Activated CD4-positive, alpha-beta T cell treated with anti-CD3 and anti-CD28 coated beads, Interleukin-10, Interleukin-2, amounts not matched to agents 100 ng/mL and 50 ng/mL, durations not matched to agents 16 hours and 8 hours (primary cell): ENCODE measurements around the gene THSD7A.

Experiments used
- DNase-seq: peaks from one replicate; pipeline ENCODE4 v3.0.0-alpha.2; 2020

THSD7A gene

DNA sequence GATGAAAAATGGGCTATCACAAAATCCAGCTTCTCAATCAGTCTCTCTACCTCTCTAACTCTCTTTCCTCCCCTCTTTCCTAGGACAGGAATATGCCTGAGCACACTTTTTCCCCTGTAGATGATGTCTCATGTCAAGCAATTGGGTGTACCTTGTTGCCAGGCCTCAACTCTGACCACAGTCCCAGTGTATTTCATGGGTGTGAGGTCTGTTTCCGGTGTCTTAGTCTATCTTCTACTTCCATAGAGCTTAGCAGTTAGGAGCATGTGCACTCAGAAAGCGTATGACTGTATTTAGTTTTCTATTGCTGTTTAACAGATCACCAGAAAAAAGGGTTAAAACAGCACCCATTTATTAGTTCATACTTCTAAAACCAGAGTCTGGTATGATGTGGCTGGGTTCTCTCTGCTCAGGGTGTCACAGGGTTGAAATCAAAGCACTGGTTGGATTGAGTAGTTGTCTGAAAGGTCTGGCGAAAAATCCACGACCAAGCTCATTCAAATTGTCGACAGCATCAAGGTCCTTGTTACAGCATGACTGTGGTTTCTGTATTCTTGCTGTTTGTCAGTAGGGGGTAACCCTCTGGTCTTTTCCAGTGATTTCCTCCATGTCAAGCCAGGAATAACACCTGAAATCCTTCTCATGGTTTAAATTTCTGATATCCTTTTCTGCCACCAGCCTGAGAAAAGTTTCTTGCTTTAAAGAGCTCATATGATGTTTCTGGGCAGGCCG, 130.0 kb downstream of the THSD7A start:
- DNase-seq: no peak

DNA sequence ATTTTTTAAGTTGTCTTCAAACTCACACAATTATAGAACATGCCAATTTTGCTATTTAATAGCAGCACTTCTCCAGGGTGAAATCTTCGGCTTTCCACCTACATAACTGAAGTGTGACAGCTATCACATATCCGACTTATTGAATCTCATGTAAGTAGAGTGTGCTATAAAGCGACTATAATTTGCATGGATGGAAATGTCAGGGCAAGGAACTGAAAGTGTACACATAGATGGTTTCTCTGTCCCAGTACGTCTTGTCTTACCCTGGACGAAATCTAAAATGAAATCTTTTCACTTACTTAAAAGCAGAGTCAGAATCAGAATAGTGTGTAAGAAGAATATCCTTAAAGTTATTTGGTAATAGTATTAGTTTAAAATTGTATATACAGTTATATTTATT, 132.3 kb downstream of the THSD7A start:
- no peak for DNase-seq

DNA sequence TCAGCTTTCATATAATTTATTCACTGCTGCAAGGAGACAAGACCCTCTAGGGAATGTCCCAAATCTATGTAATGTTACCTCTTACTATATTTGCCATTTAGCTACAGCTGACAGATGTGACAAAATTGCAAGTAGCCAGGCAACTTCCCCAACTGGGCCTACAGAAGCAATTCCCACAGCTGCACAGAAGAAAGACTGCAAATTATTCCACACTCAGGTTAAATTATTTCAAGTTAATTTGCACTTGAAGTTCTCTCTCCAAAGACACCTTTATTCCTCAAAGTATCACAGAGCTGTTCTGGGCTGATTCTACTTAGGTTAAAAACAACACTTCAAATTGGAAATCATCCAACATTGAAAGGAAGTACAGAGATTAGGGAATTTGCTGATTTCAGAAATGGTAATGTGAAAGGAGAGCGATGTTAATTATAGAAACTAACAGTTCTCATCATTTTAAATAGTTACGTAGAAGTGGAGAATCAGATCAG, 133.6 kb downstream of the THSD7A start:
- DNase-seq: no peak

DNA sequence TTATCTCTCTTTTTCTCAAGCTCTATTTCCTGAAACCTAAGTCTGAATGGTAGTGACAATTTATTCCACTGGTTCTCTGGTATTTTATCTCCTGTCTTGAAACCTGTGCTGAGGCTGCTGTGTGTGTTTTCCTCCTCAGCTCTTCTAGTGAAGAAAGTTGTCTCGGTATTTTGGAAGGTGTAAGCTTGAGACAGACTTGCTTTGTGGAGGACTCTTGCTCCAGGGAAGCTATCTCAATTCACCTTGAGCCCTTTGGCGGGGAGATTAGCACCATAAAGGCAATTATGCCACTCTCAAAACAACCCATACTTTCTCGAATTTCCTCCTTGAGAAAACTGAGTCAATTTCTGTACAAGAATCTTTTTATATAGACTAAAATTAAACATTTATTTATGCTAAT, 141.6 kb downstream of the THSD7A start:
- DNase-seq: no peak

DNA sequence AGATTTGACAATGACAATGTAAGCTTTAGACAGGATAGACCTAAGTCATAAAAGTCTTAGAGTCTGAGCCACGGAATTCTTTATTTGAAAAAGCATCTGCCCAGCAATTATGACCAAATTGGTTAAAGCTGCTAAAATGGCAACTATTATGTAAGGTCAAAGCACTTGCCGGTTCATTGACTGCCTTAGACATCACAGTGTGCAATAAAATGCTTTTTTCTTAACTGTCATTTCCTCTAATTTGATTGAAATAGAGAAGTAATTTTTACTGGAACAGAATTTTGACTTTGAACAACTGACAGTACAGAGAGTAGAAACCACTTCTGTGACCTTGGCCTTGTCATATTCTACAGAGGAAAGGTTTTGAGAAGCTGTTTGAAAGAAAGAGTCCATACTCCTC, 142.9 kb downstream of the THSD7A start:
- DNase-seq: no peak

DNA sequence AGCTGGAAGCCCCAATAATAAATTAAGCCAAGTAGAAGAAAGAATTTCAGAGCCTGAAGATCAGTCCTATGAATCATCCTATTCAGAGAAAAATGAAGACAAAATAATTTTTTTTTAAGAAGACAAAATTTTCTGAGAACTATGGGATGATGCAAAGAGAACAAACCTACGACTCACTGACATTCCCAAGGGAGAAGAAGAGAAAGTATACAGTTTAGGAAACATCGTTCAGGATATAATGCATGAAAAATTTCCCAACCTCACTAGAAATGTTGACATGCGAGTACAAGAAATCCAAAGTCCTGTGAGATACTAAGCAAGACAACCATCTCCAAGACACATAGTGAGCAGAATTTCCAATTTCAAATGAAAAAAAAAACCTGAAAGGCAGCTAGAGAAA, 150.5 kb downstream of the THSD7A start:
- no peak for DNase-seq

DNA sequence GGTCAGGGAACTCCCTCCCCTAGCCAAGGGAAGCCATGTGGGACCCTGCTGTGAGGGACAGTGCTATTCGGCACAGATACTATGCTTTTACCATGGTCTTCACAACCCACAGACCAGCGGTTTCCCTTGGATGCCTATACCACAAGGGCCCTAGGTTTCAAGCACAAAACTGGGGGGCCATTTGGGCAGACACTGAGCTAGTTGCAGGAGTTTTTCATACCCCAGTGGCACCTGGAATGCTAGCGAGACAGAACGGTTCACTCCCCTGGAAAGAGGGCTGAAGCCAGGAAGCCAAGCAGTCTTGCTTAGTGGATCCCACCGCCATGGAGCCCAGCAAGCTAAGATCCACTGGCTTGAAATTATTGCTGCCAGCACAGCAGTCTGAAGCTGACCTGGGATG, 156.8 kb downstream of the THSD7A start:
- DNase-seq: no peak

DNA sequence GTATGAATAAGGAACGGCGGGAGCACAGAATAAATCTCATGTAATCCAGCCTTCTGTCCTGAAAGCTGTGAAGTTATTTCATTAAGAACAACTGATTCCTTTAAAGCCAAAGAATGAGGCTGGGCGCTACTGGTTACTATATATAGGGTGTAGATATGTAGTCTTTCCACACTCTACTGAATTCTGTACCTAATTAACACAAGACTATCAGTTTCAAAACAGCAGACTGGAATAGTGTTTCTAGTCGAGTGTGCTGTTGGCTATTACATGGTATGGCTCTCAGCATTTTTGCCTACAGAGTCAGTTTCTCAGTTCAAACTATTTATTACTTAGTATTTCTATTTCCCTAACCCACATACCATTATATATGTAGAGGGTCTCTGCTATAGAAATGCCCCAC, 163.3 kb downstream of the THSD7A start:
- DNase-seq: no peak

DNA sequence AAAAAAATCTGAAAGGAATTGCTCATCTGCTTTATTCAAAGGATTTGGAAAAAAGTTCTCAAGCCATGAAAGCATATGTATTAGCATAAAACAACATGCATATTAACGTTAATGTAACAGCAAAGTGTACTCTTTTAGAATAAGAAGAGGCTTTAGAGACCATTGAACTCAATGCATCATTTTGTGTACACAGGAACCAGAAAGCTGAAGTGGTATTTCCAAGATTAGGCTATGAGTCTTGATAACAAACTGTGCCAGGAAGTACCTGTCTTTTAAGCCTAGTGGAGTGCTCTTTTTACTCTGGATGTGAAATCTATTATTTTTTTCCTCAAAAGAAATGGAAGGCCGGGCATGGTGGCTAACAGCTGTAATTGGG, 164.2 kb downstream of the THSD7A start:
- DNase-seq: no peak

DNA sequence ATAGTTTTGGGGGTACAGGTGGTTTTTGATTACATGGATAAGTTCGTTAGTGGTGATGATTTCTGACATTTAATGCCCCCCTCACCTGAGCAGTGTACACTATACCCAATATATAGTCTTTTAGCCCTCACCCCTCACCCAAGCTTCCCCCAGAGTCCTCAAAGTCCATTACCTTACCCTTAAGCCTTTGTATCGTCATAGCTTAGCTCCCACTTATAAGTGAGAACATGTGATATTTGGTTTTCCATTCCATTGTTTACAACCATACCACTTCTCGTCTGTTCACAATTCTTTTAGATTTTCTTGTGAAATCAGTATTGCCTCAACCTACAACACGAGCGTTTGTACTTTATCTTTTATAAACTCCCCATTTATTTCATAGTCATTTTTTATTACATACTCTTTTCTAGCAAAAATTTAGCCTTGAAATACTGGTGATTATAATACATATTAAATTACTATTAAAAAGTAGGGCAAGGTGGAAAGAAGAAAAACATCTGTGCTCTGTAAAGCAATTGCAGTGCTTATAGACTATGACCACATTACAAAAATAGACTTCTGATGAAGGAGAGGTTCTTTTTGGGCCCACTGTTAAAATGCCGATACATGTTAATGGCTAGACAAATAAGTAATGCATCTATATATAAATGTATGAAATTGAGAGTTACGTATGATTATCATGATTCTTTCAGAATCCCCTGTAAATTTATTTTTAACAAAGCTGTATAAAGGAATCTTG, 164.8 kb downstream of the THSD7A start:
- no peak for DNase-seq

DNA sequence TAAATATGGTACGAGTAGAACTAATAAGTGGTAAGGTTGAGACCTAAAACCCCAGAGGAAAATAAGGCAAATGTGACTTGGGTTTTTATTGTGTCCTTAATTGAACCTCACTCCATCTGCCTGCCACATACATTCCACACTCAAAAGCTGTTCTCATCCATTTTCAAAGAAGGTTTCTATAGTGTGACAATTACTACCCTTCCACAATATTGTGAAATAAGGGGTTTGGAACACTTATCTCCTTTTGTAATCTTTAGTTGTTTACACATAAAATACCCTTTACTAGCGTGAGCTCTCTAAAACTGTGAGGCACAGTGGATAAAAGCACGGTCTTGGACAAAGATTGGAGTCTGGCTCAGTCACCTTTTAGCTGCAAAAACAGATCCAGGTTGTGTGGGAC, 166.6 kb downstream of the THSD7A start:
- DNase-seq: no peak

DNA sequence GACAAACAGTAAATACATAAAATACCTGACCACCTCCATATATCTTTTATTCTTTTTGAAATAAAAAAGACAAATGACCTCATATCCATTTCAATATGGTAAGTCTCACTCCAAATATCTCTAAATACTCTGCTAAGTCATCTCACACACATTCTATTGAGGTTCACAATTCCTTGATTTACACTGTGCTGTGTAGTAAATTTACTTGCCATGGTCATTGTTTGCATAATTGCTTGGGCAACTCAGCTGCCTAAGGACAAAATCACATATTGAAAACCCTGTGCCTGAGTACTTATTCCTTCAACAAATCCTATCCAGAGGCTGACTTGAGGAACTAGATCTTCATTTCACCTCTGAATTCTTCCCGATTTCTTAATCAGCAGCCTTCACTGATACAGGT, 176.4 kb downstream of the THSD7A start:
- no peak for DNase-seq

DNA sequence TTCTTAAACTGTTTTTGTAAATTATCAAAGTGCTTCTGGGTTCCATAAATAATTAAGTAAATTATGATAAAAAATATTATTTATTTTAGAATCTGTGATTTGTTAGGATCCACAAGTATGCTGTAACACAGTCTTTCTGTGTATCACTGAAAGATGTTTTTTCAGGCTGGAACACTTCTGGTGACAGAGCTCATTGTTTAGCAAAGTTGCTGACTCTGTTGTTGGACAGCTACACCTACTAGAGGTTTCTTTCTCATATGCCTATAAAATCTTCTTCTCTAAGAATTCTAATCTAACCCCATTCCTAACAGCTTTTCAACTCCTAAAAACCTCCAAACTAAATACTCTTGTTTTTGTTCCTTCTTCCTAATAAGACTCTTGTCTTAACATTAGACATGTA, 176.8 kb downstream of the THSD7A start:
- DNase-seq: no peak

DNA sequence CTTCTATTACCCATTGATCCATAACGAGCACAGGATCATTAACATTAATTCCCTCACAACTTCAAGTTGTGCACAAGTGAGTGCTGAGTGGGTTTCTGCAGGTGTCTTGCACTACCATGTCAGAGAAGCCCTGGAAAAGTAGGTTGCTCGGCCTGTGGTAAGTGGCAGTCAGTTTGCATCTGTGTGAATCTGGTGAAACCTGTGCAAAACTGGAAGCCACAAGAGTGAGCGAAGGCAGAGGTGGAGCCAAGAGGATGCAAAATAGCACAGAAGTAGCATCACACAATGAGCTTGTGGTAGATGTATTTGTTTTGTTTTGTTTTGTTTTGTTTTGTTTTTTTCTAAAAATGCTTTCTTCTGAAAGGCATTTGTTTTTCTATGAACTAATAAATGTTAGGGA, 181.5 kb downstream of the THSD7A start:
- no peak for DNase-seq

DNA sequence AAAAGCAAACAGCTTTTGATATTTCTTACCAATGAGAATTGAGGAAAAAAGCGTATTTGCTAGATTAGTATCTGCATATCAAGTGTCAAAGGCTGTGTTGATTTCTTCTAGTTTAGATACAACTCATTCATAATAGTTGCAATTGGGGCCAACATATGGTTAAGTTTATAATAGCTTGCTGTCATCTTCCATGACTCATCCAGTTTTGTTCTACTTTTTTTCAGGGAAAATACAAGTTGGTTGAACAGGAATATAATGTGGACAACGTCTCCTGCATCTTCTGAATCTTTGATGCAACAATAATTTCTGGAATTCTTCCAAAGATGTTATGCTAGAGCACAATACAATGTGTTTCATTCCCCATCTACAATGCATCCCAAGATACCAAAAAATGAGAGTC, 182.0 kb downstream of the THSD7A start:
- no peak for DNase-seq

DNA sequence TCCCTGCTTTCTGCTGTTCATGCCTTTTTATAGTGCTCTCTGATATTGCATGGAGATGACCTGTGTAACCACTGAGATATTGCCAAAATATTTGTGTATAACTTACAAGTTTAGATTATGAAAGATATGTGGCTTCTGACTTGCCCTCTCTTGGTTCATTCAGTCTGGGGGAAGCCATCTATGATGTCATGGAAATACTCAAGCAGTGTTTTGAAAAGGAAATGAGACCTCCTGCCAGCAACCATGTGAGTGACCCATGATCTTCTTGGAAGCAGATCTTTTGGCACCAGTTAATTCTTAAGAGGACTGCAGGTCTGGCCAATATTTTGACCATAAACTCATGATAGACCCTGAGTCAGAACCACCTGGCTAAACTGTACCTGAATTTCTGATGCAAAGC, 183.0 kb downstream of the THSD7A start:
- DNase-seq: no peak

DNA sequence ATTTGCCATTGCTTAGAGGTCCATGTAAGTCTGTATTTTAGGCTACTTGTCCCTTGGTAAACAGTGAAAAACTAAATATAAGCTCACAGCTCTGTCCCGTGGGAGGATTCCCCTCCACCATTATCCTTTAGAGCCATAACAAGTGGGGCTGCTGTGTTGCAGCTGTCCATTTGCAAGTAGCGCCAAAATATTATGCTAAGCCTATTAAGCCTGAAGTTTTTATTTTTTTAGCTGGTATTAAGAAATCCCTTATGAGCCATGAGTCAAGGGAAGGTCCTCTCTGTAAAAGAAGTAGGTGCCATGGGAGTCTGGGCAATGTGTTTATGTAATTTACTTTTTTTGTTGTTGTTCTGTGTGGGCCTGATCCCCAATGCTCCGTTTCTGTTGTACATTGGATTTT, 183.9 kb downstream of the THSD7A start:
- DNase-seq: no peak

DNA sequence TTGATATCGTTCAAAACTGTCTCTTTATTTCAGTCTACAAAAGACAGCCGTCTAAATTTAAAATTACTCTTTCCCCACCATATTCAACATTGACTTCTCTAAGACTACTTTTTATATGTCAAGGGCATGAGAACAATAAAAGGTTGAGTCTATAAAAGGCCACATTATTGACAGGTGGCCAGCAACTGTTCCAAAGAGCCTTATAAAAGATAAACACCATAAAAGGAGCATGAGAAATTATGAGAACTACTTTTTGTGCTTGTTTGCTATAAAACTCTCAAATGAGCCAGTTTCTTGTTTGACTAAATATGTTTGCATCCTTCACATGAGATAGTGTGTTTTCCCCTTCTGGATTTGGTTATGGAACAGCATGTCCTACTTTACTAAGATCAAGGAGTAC, 189.2 kb downstream of the THSD7A start:
- DNase-seq: no peak

DNA sequence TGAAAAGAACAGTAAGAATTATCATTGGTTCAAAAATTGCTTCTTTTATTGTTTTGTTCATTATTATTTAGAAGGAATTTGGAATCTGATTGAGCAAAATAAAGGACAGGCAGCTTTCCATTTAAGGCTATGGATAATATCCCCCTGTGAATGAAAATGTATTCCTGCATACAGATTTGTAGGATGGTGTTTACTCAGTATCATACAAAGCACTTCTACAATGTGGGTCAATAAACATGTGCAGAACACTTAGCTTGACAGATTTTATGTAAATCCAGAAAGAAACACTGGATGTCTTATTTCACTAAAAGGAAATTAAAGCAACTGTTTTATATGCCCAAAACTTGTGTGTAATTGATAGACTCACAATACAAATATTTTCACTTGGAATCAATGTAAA, 189.7 kb downstream of the THSD7A start:
- no peak for DNase-seq

DNA sequence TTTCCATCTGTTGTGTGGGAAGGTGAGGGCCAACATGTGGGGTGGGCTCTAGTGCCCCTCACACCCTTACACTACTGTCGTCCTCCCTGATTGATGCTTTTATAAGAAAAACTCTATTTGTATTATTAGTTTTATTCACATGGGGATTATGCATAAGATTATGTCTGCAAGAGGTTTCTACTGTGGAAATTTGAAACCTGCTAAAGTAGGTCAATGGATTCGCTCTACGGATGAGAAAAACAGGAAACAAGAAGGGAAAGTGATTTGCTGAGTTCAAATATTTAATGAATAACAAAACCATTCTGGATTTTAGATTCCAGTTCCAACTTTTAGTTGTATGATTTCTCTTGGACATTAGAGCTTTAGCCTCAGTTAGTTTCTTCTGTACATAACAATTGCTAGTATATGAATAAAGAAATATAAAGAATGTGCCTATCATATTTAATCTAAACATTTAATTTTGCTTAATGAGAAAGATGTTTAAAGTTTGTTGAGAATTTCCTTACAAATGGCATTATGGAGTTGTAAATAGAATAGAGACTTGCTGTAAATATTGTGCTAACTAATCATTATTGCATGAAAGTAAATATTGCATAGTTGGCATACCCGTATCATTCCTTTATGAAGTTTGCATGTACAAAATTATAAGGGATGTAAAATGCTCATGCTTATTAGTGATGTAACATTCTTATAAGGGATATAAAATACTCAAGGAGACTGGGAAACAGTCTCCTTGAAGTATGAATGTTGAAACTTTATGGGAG, 193.8 kb downstream of the THSD7A start:
- no peak for DNase-seq

DNA sequence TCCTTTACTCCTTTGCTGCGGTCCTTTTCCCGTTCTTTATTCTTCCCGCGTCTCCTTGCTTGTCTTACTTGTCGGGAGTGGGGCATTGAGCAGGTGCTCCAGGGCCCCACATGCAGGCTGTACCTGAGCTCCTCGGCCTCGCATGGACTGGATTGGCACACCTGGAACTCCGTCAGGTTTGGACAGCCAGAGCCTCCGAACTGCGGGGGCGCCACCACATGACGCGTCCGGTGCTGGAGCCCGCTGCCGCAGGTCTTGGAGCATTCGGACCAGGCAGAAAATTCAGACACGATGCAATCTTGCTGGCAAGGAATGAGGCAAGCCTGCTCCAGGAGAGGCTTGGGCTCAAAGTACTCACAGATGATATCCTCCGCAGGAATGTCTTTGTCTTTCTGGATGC, 195.7 kb downstream of the THSD7A start:
- no peak for DNase-seq

DNA sequence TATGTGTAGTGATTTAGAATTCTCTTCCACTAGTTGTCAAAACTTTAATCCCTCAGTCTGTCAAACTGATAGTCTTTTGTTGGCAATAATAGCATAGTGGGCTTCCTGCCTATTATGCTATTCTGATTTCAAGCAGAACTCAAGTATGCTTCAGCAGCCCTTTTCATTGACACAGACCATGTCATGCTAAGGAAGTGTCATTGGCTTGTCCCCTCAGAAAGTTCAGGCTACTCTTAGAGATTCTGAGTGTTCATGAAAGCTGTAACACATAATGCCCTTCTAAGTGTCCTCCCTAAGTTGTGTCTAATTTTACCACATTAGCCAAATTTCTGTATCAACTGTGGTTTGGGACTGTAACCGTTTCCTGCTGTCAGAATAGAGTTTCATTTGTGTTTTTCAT, 198.7 kb downstream of the THSD7A start:
- no peak for DNase-seq

DNA sequence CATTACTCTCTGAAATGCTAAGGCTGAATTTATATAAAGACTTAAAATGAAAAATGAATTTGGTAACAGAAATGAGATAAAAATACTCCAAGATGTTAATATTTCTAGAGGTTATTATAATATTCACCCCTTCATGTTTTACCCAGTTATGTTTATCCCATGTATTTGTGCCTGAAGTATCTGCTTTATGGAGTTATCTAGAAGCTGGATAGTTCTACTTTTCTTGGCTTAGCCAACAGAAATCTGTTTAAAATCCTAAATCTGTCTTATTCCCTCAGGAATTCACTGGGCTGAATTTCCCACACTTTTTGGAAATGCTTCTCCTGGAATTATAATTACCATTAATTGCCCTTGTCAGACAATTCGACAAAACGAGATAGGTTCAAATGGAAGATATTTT, 201.6 kb downstream of the THSD7A start:
- DNase-seq: no peak

DNA sequence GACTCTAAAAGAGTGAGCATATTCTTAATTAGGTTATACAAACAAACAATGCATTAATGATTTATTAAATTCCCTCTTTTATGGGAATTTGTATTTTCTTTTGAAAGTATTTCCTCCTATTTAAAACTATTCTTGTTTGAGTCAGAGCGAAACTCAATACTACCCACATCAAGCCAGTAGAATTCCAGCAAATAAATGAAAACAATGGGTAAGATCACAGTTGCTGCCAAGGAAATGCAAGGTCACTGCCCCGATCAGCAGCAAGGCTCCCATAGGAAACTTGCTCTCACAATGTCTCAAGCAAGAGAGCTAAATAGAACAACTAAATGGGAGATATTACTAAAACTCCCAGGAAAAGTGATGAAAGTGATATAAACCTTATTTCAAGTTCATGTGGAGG, 206.3 kb downstream of the THSD7A start:
- DNase-seq: no peak
